Right cardiac atrium (tissue), 5 donors: Measurements from ENCODE around the gene ECI1. TPM values are rescaled to one million over a fixed set of nuclear protein-coding genes. Genes with fewer than 3 reads are reported as not detected.

Source experiments
- ATAC-seq, 2 donors: fragments of 200-7000 bp; cut with Tn5 transposase; one replicate each; pipeline versions ENCODE4 v1.8.0 to v1.9.1; 2020; ENCODE audit warnings: moderate library complexity in 2 of 2, mild to moderate bottlenecking in 1 of 2
- DNase-seq, 3 donors: peaks; one replicate each; pipeline ENCODE4 v3.0.0-alpha.2; 2020
- H3K27ac ChIP-seq: one replicate; pipeline ENCODE4 v1.5.1; 2013; ENCODE audit warnings: mild to moderate bottlenecking, low read length, control low read depth, moderate library complexity
- H3K27me3 ChIP-seq: one replicate; pipeline ENCODE4 v1.6.1; 2013; ENCODE audit not compliant: control insufficient read depth, insufficient read depth
- H3K4me1 ChIP-seq: one replicate; pipeline ENCODE4 v1.6.1; 2013; ENCODE audit warnings: low read length; ENCODE audit not compliant: control insufficient read depth, insufficient read depth
- H3K4me3 ChIP-seq: one replicate; pipeline ENCODE4 v1.5.1; 2013; ENCODE audit warnings: low read length, control low read depth
- H3K9me3 ChIP-seq: one replicate; pipeline ENCODE4 v1.6.1; 2013; ENCODE audit warnings: low read length; ENCODE audit not compliant: control insufficient read depth
- WGBS: extraction: QIAGEN DNeasy Blood & Tissue Kit; methylation state at CpG from one replicate; pipeline ENCODE4 v1.1.7; 2013; 5-methylcytosine and 5-hydroxymethylcytosine counted together
- intact Hi-C, 4 donors: fragments of 100-400 bp; cut with DNase I; formaldehyde crosslinking; loops; one replicate each; pipeline versions ENCODE4 v1.11.0 to v1.14.0; 2022 to 2023
- long read RNA-seq, 4 donors: library from polyadenylated mRNA; unstranded; transcript quantifications; one replicate each; pipeline ENCODE4 v2.0.0, GENCODE V29; 2020 to 2021
- polyA plus RNA-seq: library from polyadenylated mRNA; stranded (reverse); fragments of 200-250 nt; gene quantifications from one replicate; pipeline ENCODE4 v1.2.3, GENCODE V29; 2013
- total RNA-seq, 4 donors: library from RNA; stranded (reverse); fragmentation: NEBNext Ultra II Directional; extraction: Animal tissue kit (Norgen Biotek cat#: 25700); gene quantifications; one replicate each; pipeline ENCODE4 v1.2.1, GENCODE V29; 2021
- donor health status: healthy with polysubstance abuse.
- donor health status: DM: no; HTN: yes; CAD: no.
- donor health status: DM: no; HTN: no; CAD: no.
- donor health status: DM: no; HTN: yes; CAD: no; lungs with severe emphysema.
- donor health status: DM: yes; HTN: yes; CAD: no.

Gene ECI1
- total RNA-seq (100 to 1,000 TPM; 110 to 145 (median 121) TPM), polyA plus RNA-seq (166 TPM)
- long read RNA-seq, donor 1, transcript ECI1-206 (6 exons, 961 nt) = minor isoform, 28 of 175 reads
- long read RNA-seq, donor 1, transcript ECI1-201 (7 exons, 1,541 nt) = major isoform, 119 of 175 reads
- long read RNA-seq, donor 1, partial matches to known transcripts = 19 of 175 reads
- long read RNA-seq, donor 1, other reads (novel, unspliced or antisense) = 5 of 175 reads
- long read RNA-seq, donor 2, transcript ECI1-201 (7 exons, 1,541 nt) = major isoform, 96 of 123 reads
- long read RNA-seq, donor 2, transcript ECI1-206 (6 exons, 961 nt) = minor isoform, 13 of 123 reads
- long read RNA-seq, donor 2, partial matches to known transcripts = 6 of 123 reads
- long read RNA-seq, donor 2, other reads (novel, unspliced or antisense) = 4 of 123 reads
- long read RNA-seq, donor 3, partial matches to known transcripts = 3 of 9 reads
- long read RNA-seq, donor 3, other reads (novel, unspliced or antisense) = 3 of 9 reads
- long read RNA-seq, donor 4, transcript ECI1-206 (6 exons, 961 nt) = minor isoform, 15 of 98 reads
- long read RNA-seq, donor 4, transcript ECI1-201 (7 exons, 1,541 nt) = major isoform, 73 of 98 reads
- long read RNA-seq, donor 4, partial matches to known transcripts = 10 of 98 reads
- long read RNA-seq, donor 4, other reads (novel, unspliced or antisense) = 0 of 98 reads

GRCh38 chr16:2251296-2252111, at the start of gene ECI1:
TSS of gene ECI1 (minus strand) at chr16:2251587. CDS start at chr16:2251566, 21 bp downstream.
- no peaks in the 10 kb centered on the region for H3K9me3 ChIP-seq
- DNase-seq = peak; percentile 98 to 99 (median 99)
- H3K4me1 ChIP-seq = peaks cover 3% of the 10 kb centered on the region
- intact Hi-C loops = no loop called here
- H3K27me3 ChIP-seq = no peaks in the 10 kb centered on the region
- H3K27ac ChIP-seq = peak within 1 kb of the TSS; percentile 89
- peak within 1 kb of the TSS; percentile 92 for H3K4me3 ChIP-seq
- peak; percentile 97 to 99 for ATAC-seq
- 1% methylated on average over 88 of the region's 88 CpGs for WGBS

- Histone ChIP-seq H3K4me1 (no peaks in the 10 kb centered on the region), H3K27me3 (no peaks in the 10 kb centered on the region), H3K9me3 (no peaks in the 10 kb centered on the region), H3K27ac (no peak overlapping the region), H3K4me3 (no peak overlapping the region)
- intact Hi-C loops = no loop called here
- ATAC-seq (no peak), DNase-seq (no peak)
- WGBS = 73% methylated on average over 10 of the region's 10 CpGs
Observed at GRCh38 chr16:2299915-2300192, 48.5 kb upstream of the ECI1 start.

- no peak for DNase-seq
- Histone ChIP-seq H3K27ac (no peak overlapping the region), H3K4me3 (no peak overlapping the region), H3K27me3 (no peaks in the 10 kb centered on the region), H3K4me1 (no peaks in the 10 kb centered on the region), H3K9me3 (no peaks in the 10 kb centered on the region)
- 80% methylated on average over 31 of the region's 31 CpGs for WGBS
- no peak for ATAC-seq
- intact Hi-C loops = no loop called here
Observed at GRCh38 chr16:2299121-2299914, 47.9 kb upstream of the ECI1 start.

- H3K4me3 ChIP-seq = no peak overlapping the region
- H3K4me1 ChIP-seq = no peaks in the 10 kb centered on the region
- no peak for DNase-seq
- no peak overlapping the region for H3K27ac ChIP-seq
- WGBS = 93% methylated on average over 9 of the region's 9 CpGs
- no peaks in the 10 kb centered on the region for H3K27me3 ChIP-seq
- no peak for ATAC-seq
- H3K9me3 ChIP-seq = no peaks in the 10 kb centered on the region
- intact Hi-C loops = no loop called here
Observed at GRCh38 chr16:2298621-2299020, 47.2 kb upstream of the ECI1 start.

GRCh38 chr16:2297506-2297860, 46.1 kb upstream of the ECI1 start:
- ATAC-seq (no peak), DNase-seq (no peak)
- no peaks in the 10 kb centered on the region for H3K27me3 ChIP-seq
- H3K27ac ChIP-seq = no peak overlapping the region
- no peaks in the 10 kb centered on the region for H3K4me1 ChIP-seq
- intact Hi-C loops = no loop called here
- WGBS = 96% methylated on average over 22 of the region's 22 CpGs
- no peaks in the 10 kb centered on the region for H3K9me3 ChIP-seq
- H3K4me3 ChIP-seq = no peak overlapping the region

GRCh38 chr16:2296661-2297505, 45.5 kb upstream of the ECI1 start:
- peak; percentile 61 to 81 for ATAC-seq
- intact Hi-C loops = no loop called here
- WGBS = 77% methylated on average over 23 of the region's 23 CpGs

GRCh38 chr16:2295056-2295798, 43.8 kb upstream of the ECI1 start:
- H3K4me1 ChIP-seq = no peaks in the 10 kb centered on the region
- no peak for DNase-seq
- no peak for ATAC-seq
- H3K27ac ChIP-seq = no peak overlapping the region
- H3K9me3 ChIP-seq = no peaks in the 10 kb centered on the region
- 88% methylated on average over 21 of the region's 21 CpGs for whole genome bisulfite sequencing
- no peaks in the 10 kb centered on the region for H3K27me3 ChIP-seq
- H3K4me3 ChIP-seq = no peak overlapping the region
- intact Hi-C loops = no loop called here

More at GRCh38 chr16:2296661-2297505, 45.5 kb upstream of the ECI1 start:
- Histone ChIP-seq H3K9me3 (no peaks in the 10 kb centered on the region), H3K27me3 (no peaks in the 10 kb centered on the region), H3K4me3 (no peak overlapping the region), H3K27ac (no peak overlapping the region), H3K4me1 (no peaks in the 10 kb centered on the region)
- DNase-seq = peak in 1 of 3 donors; percentile 37

GRCh38 chr16:2292221-2292620, 40.8 kb upstream of the ECI1 start:
- Histone ChIP-seq H3K4me1 (no peaks in the 10 kb centered on the region), H3K9me3 (no peaks in the 10 kb centered on the region), H3K27me3 (no peaks in the 10 kb centered on the region), H3K4me3 (no peak overlapping the region), H3K27ac (no peak overlapping the region)
- intact Hi-C loops = no loop called here
- 93% methylated on average over 9 of the region's 9 CpGs for WGBS
- ATAC-seq (no peak), DNase-seq (no peak)

GRCh38 chr16:2289282-2289681, 37.9 kb upstream of the ECI1 start:
- intact Hi-C loops = no loop called here
- no peak for ATAC-seq
- H3K27me3 ChIP-seq = no peaks in the 10 kb centered on the region
- WGBS = 91% methylated on average over 23 of the region's 23 CpGs
- no peak overlapping the region for H3K27ac ChIP-seq
- no peaks in the 10 kb centered on the region for H3K4me1 ChIP-seq
- H3K9me3 ChIP-seq = no peaks in the 10 kb centered on the region
- DNase-seq = peak in 1 of 3 donors; percentile 52
- no peak overlapping the region for H3K4me3 ChIP-seq
